Neural progenitor cell (in vitro differentiated cells): Measurements from ENCODE around the gene MT1E. TPM values are rescaled to one million over a fixed set of nuclear protein-coding genes. Genes with fewer than 3 reads are reported as not detected.

Experiments
- DNase-seq: peaks from one replicate; pipeline ENCODE4 v3.0.0-alpha.2; 2016; ENCODE audit warnings: low spot score
- H2AFZ ChIP-seq: fragments of 200-600 bp; sonication (generic); replicated peaks from 2 replicates; pipeline ENCODE4 v1.6.1; 2016; ENCODE audit warnings: antibody characterized with exemption
- H3F3A ChIP-seq: fragments of 200-600 bp; sonication (generic); 2 replicates; pipeline ENCODE4 v1.6.1; 2016; ENCODE audit warnings: antibody characterized with exemption, low read depth
- H3K27ac ChIP-seq: fragments of 200-600 bp; sonication (generic); 2 replicates; pipeline ENCODE4 v1.5.1; 2016; ENCODE audit warnings: mild to moderate bottlenecking
- H3K27me3 ChIP-seq: fragments of 200-600 bp; sonication (generic); 2 replicates; pipeline ENCODE4 v1.6.1; 2016; ENCODE audit warnings: mild to moderate bottlenecking, moderate library complexity
- H3K36me3 ChIP-seq: fragments of 200-600 bp; sonication (generic); 2 replicates; pipeline ENCODE4 v1.5.1; 2016
- H3K4me1 ChIP-seq: fragments of 200-600 bp; sonication (generic); 2 replicates; pipeline ENCODE4 v1.6.1; 2016; ENCODE audit warnings: mixed run types
- H3K4me2 ChIP-seq: fragments of 200-600 bp; sonication (generic); 2 replicates; pipeline ENCODE4 v1.6.1; 2016
- H3K4me3 ChIP-seq: fragments of 200-600 bp; sonication (generic); 2 replicates; pipeline ENCODE4 v1.5.1; 2016
- H3K79me2 ChIP-seq: fragments of 200-600 bp; sonication (generic); 2 replicates; pipeline ENCODE4 v1.6.1; 2016; ENCODE audit warnings: low read depth
- H3K9ac ChIP-seq: fragments of 200-600 bp; sonication (generic); 2 replicates; pipeline ENCODE4 v1.6.1; 2016
- H3K9me3 ChIP-seq: fragments of 200-600 bp; sonication (generic); 2 replicates; pipeline ENCODE4 v1.5.1; 2016; ENCODE audit warnings: low read depth
- H4K20me1 ChIP-seq: fragments of 200-600 bp; sonication (generic); 2 replicates; pipeline ENCODE4 v1.6.1; 2016; ENCODE audit warnings: low read depth
- H3K27ac Mint-ChIP-seq: 3 replicates; pipeline ENCODE4 v1.8.0; 2021; ENCODE audit warnings: mixed read lengths
- H3K27me3 Mint-ChIP-seq: 2 replicates; pipeline ENCODE4 v1.8.0; 2022; ENCODE audit warnings: low read depth, mild to moderate bottlenecking, inconsistent platforms, moderate library complexity, mixed read lengths; ENCODE audit not compliant: insufficient read depth
- H3K36me3 Mint-ChIP-seq: 3 replicates; pipeline ENCODE4 v1.8.0; 2021; ENCODE audit warnings: mixed read lengths
- H3K4me1 Mint-ChIP-seq: 3 replicates; pipeline ENCODE4 v1.8.0; 2021; ENCODE audit warnings: mixed read lengths
- H3K4me3 Mint-ChIP-seq: 3 replicates; pipeline ENCODE4 v1.8.0; 2021; ENCODE audit warnings: mild to moderate bottlenecking, moderate library complexity, mixed read lengths
- H3K9me3 Mint-ChIP-seq: 3 replicates; pipeline ENCODE4 v1.8.0; 2020; ENCODE audit warnings: mixed read lengths
- EZH2 ChIP-seq: fragments of 200-600 bp; sonication (generic); IDR thresholded peaks from 2 replicates; pipeline ENCODE4 v1.6.1; 2017; ENCODE audit warnings: antibody characterized with exemption, mild to moderate bottlenecking, moderate library complexity
- EZH2phosphoT487 ChIP-seq: fragments of 200-600 bp; sonication (generic); IDR thresholded peaks from 2 replicates; pipeline ENCODE4 v1.6.1; 2017; ENCODE audit warnings: antibody characterized with exemption
- total RNA-seq: library from RNA; depleted of rRNA; stranded (reverse); fragments of >200 nt; gene quantifications from 2 replicates; pipeline ENCODE4 v1.2.3, GENCODE V29; 2015; ENCODE audit warnings: low replicate concordance
- TF ChIP-seq, protein P1 (sequence below): fragments of 200-600 bp; sonication (generic); IDR thresholded peaks from 2 replicates; pipeline ENCODE4 v1.5.1; 2017; ENCODE audit warnings: antibody characterized with exemption, mild to moderate bottlenecking

Gene MT1E
- total RNA-seq, 1 donor from 2014 or later = 2.4 TPM

GRCh38 chr16:56593573-56594291, 31.8 kb upstream of the MT1E start:
- Histone ChIP-seq H4K20me1 (peaks cover 11% of the 10 kb centered on the region), H3K9me3 (no peaks in the 10 kb centered on the region), H3K4me1 (peaks cover 3% of the 10 kb centered on the region), H3K27me3 (peaks cover 75% of the 10 kb centered on the region), H3K4me3 (no peak overlapping the region), H3K9ac (no peak overlapping the region), H3K79me2 (no peaks in the 10 kb centered on the region), H3K27ac (no peak overlapping the region), H2AFZ (no peak overlapping the region), H3F3A (no peaks in the 10 kb centered on the region), H3K4me2 (no peak overlapping the region), H3K36me3 (no peaks in the 10 kb centered on the region)
- peaks cover under 1% of the 10 kb centered on the region for H3K9me3 Mint-ChIP-seq
- H3K36me3 Mint-ChIP-seq = peaks cover 2% of the 10 kb centered on the region
- H3K27ac Mint-ChIP-seq = no peak overlapping the region
- H3K27me3 Mint-ChIP-seq = peaks cover 28% of the 10 kb centered on the region
- TF ChIP-seq EZH2phosphoT487 = no peak
- TF ChIP-seq, protein P1, sequence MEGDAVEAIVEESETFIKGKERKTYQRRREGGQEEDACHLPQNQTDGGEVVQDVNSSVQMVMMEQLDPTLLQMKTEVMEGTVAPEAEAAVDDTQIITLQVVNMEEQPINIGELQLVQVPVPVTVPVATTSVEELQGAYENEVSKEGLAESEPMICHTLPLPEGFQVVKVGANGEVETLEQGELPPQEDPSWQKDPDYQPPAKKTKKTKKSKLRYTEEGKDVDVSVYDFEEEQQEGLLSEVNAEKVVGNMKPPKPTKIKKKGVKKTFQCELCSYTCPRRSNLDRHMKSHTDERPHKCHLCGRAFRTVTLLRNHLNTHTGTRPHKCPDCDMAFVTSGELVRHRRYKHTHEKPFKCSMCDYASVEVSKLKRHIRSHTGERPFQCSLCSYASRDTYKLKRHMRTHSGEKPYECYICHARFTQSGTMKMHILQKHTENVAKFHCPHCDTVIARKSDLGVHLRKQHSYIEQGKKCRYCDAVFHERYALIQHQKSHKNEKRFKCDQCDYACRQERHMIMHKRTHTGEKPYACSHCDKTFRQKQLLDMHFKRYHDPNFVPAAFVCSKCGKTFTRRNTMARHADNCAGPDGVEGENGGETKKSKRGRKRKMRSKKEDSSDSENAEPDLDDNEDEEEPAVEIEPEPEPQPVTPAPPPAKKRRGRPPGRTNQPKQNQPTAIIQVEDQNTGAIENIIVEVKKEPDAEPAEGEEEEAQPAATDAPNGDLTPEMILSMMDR = no peak
- TF ChIP-seq EZH2 = no peak
- no peak for DNase-seq
- H3K4me3 Mint-ChIP-seq = no peak overlapping the region
- H3K4me1 Mint-ChIP-seq = peaks cover 4% of the 10 kb centered on the region

DNA sequence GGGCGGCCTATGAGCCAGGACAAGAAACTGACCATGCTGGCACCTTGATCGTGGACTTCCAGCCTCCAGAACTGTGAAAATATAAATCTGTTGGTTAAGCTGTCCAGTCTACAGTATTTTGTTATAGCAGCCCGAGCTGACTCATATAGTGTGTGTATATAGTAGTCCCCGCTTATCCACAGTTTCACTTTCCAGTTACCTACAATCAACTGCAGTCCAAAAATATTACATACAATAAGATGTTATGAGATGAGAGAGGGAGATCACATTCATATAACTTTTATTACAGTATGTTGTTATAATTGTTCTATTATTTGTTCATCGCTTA, 31.3 kb upstream of the MT1E start:
- no peaks in the 10 kb centered on the region for H3K36me3 Mint-ChIP-seq
- Histone ChIP-seq H3K27ac (no peak overlapping the region), H3K27me3 (peaks cover 70% of the 10 kb centered on the region), H3K36me3 (no peaks in the 10 kb centered on the region), H4K20me1 (peaks cover 11% of the 10 kb centered on the region), H3K79me2 (no peaks in the 10 kb centered on the region), H3K4me3 (no peak overlapping the region), H3K9ac (no peak overlapping the region), H3F3A (no peaks in the 10 kb centered on the region), H3K4me2 (no peak overlapping the region), H3K9me3 (no peaks in the 10 kb centered on the region), H3K4me1 (peaks cover 3% of the 10 kb centered on the region), H2AFZ (no peak overlapping the region)
- no peak overlapping the region for H3K4me3 Mint-ChIP-seq
- H3K9me3 Mint-ChIP-seq = no peaks in the 10 kb centered on the region
- no peak for DNase-seq
- peaks cover 2% of the 10 kb centered on the region for H3K4me1 Mint-ChIP-seq
- peaks cover 25% of the 10 kb centered on the region for H3K27me3 Mint-ChIP-seq
- TF ChIP-seq EZH2phosphoT487 (no peak), EZH2 (no peak)
- TF ChIP-seq, protein P1 = no peak
- H3K27ac Mint-ChIP-seq = no peak overlapping the region

DNA sequence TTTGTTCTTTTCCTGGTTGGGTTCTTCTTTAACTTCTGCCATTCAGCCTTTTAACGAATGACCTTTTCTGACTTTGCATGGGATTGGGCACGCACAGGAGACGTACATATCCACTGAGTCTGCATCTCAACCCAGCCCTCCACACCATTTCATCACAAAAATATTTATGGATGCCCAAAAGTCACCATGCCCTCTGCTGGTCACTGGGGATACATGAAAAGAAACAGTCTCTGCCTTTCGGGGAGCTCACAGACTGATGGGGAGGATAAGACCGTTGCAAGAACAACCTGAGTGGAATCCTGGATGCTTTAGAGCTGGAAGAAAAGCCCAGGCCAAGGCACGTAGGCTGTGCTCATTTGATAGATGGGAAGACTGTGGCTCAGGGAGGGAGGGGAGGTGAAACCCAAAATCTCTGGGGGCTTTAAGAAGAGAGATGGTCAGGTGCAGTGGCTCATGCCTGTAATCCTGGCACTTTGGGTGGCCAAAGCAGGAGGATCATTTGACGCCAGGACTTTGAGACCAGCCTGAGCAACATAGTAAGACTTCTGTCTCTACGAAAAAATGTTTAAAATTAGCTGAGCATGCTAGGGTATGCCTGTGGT, 25.1 kb upstream of the MT1E start:
- H3K9ac ChIP-seq = no peak overlapping the region
- DNase-seq = peak; percentile 61

More for the DNA sequence above, 25.1 kb upstream of the MT1E start:
- Histone ChIP-seq H3K79me2 (no peaks in the 10 kb centered on the region), H3K4me3 (no peak overlapping the region), H3K4me1 (no peaks in the 10 kb centered on the region), H3K9me3 (no peaks in the 10 kb centered on the region), H3K36me3 (no peaks in the 10 kb centered on the region), H2AFZ (no peak overlapping the region), H4K20me1 (peaks cover 3% of the 10 kb centered on the region), H3K4me2 (no peak overlapping the region), H3K27me3 (peaks cover 59% of the 10 kb centered on the region), H3K27ac (no peak overlapping the region), H3F3A (peaks cover 4% of the 10 kb centered on the region)
- Mint-ChIP-seq H3K9me3 (no peaks in the 10 kb centered on the region), H3K27me3 (peaks cover 4% of the 10 kb centered on the region), H3K4me1 (peaks cover 3% of the 10 kb centered on the region), H3K4me3 (no peak overlapping the region), H3K27ac (no peak overlapping the region), H3K36me3 (no peaks in the 10 kb centered on the region)
- TF ChIP-seq, protein P1 = peak; percentile 76
- TF ChIP-seq EZH2phosphoT487 (no peak), EZH2 (no peak)
